ENCODE data around the gene PEAK1. TPM values are rescaled to one million over a fixed set of nuclear protein-coding genes. Genes with fewer than 3 reads are reported as not detected.

The PEAK1 gene
- total RNA-seq, 1 donor, result 133 TPM

- no peak overlapping the region for H3K4me2 ChIP-seq (ENCODE audit: insufficient read depth, low read length)
- no peaks in the 10 kb centered on the region for H4K20me1 ChIP-seq (ENCODE audit: insufficient read depth, low read length)
- H2AFZ ChIP-seq (ENCODE audit: low read length), result no peak overlapping the region
- peaks cover 13% of the 10 kb centered on the region for H3K4me1 ChIP-seq (ENCODE audit: insufficient read depth, low read length)
- peaks cover 12% of the 10 kb centered on the region for H3K79me2 ChIP-seq (ENCODE audit: insufficient read depth, low read length)
- no peak for DNase-seq (ENCODE audit: insufficient read length, low spot score, missing footprints)
- no peaks in the 10 kb centered on the region for H3K9me3 ChIP-seq (ENCODE audit: low read depth, low read length)
- H3K36me3 ChIP-seq (ENCODE audit: insufficient read depth, low read length), result peaks cover 3% of the 10 kb centered on the region
- H3K4me3 ChIP-seq (ENCODE audit: insufficient read depth, low read length), result no peak overlapping the region
- TF ChIP-seq CTCF (IDR thresholded peaks at IDR 0.05; ENCODE audit: extremely low read depth, low read depth, low read length), result no peak
- no peaks in the 10 kb centered on the region for H3K27me3 ChIP-seq (ENCODE audit: insufficient read depth, low read length)
- H3K27ac ChIP-seq (ENCODE audit: low read depth, low read length), result no peak overlapping the region
These were observed 227.5 kb downstream of the PEAK1 start for GRCh38 chr15:77192451-77192850.

DNA sequence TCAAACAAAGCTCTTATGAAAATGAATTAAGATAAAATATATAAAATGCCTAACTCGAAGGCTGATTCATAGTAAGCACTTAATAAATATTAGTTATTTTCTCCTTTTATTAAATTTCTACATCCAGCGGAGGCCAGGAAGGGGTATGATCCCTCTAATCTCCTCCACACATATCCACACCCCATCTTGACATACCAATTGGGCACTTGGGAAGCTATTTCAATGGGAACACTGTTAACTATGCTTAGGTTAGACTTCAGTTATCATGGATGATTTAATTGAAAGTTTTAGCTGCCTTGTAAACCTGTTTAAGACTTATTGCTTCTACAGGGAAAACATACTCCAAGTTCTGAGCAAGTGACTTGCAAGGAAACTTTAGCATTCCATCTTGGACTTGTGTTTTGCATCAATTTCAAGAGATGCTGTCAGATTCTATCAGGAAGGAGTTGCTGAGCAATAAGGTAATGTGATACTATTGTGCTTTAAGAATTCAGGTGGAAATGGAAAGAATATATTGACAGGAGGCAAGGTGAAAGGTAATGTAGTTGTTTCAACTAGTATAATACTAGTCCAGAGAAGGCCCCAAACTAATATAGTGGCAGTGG is 228.6 kb downstream of the PEAK1 start:
- H3K27me3 ChIP-seq (ENCODE audit: insufficient read depth, low read length), result no peaks in the 10 kb centered on the region
- peaks cover 15% of the 10 kb centered on the region for H3K4me1 ChIP-seq (ENCODE audit: insufficient read depth, low read length)
- no peak overlapping the region for H3K4me3 ChIP-seq (ENCODE audit: insufficient read depth, low read length)
- H2AFZ ChIP-seq (ENCODE audit: low read length), result no peak overlapping the region
- H3K4me2 ChIP-seq (ENCODE audit: insufficient read depth, low read length), result no peak overlapping the region
- no peaks in the 10 kb centered on the region for H4K20me1 ChIP-seq (ENCODE audit: insufficient read depth, low read length)
- peaks cover 18% of the 10 kb centered on the region for H3K79me2 ChIP-seq (ENCODE audit: insufficient read depth, low read length)
- no peak for DNase-seq (ENCODE audit: insufficient read length, low spot score, missing footprints)
- H3K27ac ChIP-seq (ENCODE audit: low read depth, low read length), result no peak overlapping the region
- H3K9me3 ChIP-seq (ENCODE audit: low read depth, low read length), result no peaks in the 10 kb centered on the region
- H3K36me3 ChIP-seq (ENCODE audit: insufficient read depth, low read length), result peaks cover 3% of the 10 kb centered on the region
- no peak for TF ChIP-seq CTCF (IDR thresholded peaks at IDR 0.05; ENCODE audit: extremely low read depth, low read depth, low read length)

DNA sequence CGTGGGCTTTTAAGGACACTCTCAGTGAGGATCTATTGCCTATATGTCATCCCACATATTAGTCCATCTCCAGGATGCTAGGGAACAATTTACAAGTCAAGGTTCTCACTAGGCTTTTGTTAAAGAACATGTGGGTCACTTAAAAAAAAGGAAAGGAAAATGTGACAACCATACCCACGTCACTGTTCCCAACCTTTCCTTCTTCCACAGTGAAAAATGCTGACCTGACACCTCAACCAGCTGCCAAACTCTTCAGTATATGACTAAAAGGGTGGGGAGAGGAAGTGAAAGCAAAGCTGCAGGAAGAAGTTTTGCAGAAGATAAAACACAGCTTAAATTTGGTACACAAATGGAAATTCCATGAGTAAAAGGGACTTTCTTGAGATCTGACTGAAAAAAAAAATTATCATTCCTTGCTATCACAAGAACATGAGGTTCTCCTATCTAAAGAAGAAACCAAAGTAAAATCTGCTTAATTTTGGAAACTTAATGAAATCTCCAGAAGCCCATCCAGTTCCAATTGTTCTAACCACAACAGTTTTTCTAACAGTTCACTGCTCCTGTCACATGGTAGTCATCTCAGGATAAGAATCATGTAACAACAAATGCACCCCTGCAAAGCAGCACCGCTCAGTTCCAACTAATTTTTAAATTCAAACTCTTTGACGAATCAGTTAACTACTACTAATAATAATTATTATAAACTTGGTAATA is 232.0 kb downstream of the PEAK1 start:
- peak overlapping the region; percentile 21 for H3K27ac ChIP-seq (ENCODE audit: low read depth, low read length)
- no peak for TF ChIP-seq CTCF (IDR thresholded peaks at IDR 0.05; ENCODE audit: extremely low read depth, low read depth, low read length)
- H3K4me1 ChIP-seq (ENCODE audit: insufficient read depth, low read length), result peaks cover 15% of the 10 kb centered on the region

DNA sequence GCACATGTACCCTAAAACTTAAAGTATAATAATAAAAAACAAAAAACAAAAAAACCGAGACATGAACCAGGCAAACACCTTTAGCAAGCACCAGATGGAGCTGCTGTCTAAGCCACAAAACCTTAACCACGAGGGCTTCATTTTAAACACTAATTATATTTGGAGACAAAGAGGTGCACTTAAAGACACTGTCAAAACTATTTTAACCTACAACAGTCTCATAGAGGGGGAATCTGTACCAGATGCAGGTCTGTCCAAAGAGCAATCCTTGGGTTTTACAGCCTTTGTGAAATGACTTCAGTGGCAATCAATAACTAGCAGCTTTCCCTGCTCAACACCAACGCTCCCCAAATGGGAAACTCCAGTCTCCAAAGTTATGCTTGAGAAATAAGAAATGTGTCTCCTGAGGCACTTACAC is 233.3 kb downstream of the PEAK1 start:
- H3K4me2 ChIP-seq (ENCODE audit: insufficient read depth, low read length), result no peak overlapping the region
- H4K20me1 ChIP-seq (ENCODE audit: insufficient read depth, low read length), result no peaks in the 10 kb centered on the region
- H3K4me1 ChIP-seq (ENCODE audit: insufficient read depth, low read length), result peaks cover 15% of the 10 kb centered on the region
- peak; percentile 55 for TF ChIP-seq CTCF (IDR thresholded peaks at IDR 0.05; ENCODE audit: extremely low read depth, low read depth, low read length)
- no peak overlapping the region for H3K27ac ChIP-seq (ENCODE audit: low read depth, low read length)
- no peaks in the 10 kb centered on the region for H3K36me3 ChIP-seq (ENCODE audit: insufficient read depth, low read length)
- no peaks in the 10 kb centered on the region for H3K27me3 ChIP-seq (ENCODE audit: insufficient read depth, low read length)
- H2AFZ ChIP-seq (ENCODE audit: low read length), result no peak overlapping the region
- H3K4me3 ChIP-seq (ENCODE audit: insufficient read depth, low read length), result no peak overlapping the region
- no peak for DNase-seq (ENCODE audit: insufficient read length, low spot score, missing footprints)
- H3K9me3 ChIP-seq (ENCODE audit: low read depth, low read length), result no peaks in the 10 kb centered on the region
- peaks cover 28% of the 10 kb centered on the region for H3K79me2 ChIP-seq (ENCODE audit: insufficient read depth, low read length)

More for the DNA sequence above, 232.0 kb downstream of the PEAK1 start:
- no peaks in the 10 kb centered on the region for H3K27me3 ChIP-seq (ENCODE audit: insufficient read depth, low read length)
- no peak overlapping the region for H2AFZ ChIP-seq (ENCODE audit: low read length)
- H3K9me3 ChIP-seq (ENCODE audit: low read depth, low read length), result no peaks in the 10 kb centered on the region
- H3K4me3 ChIP-seq (ENCODE audit: insufficient read depth, low read length), result no peak overlapping the region
- H3K4me2 ChIP-seq (ENCODE audit: insufficient read depth, low read length), result peak overlapping the region; percentile 23
- H4K20me1 ChIP-seq (ENCODE audit: insufficient read depth, low read length), result no peaks in the 10 kb centered on the region
- DNase-seq (ENCODE audit: insufficient read length, low spot score, missing footprints), result no peak
- peaks cover 28% of the 10 kb centered on the region for H3K79me2 ChIP-seq (ENCODE audit: insufficient read depth, low read length)
- H3K36me3 ChIP-seq (ENCODE audit: insufficient read depth, low read length), result no peaks in the 10 kb centered on the region

All from osteoblast (primary cell).